Prostate gland (tissue), 2 donors: ENCODE data around the gene ZNF33A.
"Not testable (repeated sequence)": the region's sequence is repeated elsewhere in the genome, so short reads cannot be mapped to it uniquely, and the experiment has no call there.

ENCODE experiments used
- CTCF ChIP-seq, 4 experiments: fragments of 200-600 bp in 2 of 4; fragments of 450-650 bp in 2 of 4; sonication (generic) in 2 of 4; IDR thresholded peaks; 1 replicate in 3 of 4; 2 replicates in 1 of 4; pipeline ENCODE4 v1.5.1; 2016 to 2019; ENCODE audit warnings: antibody characterized with exemption in 4 of 4, mild to moderate bottlenecking in 2 of 4, moderate library complexity in 2 of 4
- POLR2AphosphoS5 ChIP-seq: sonication (generic); formaldehyde crosslinking; IDR thresholded peaks from one replicate; pipeline ENCODE4 v1.6.1; 2017; ENCODE audit warnings: antibody characterized with exemption

- TF ChIP-seq CTCF (IDR thresholded peaks at IDR 0.05); POLR2AphosphoS5: not testable (repeated sequence)
Measured at GRCh38 chr10:38019124-38019523, 8.6 kb downstream of the ZNF33A start.
